DOHH2 (cell line): ENCODE data around the gene LGALS8.

Source experiments
- H3F3A ChIP-seq: fragments of 200-600 bp; sonication (generic), shearing (Covaris generic); 2 replicates; pipeline ENCODE4 v1.6.0; 2016; ENCODE audit warnings: antibody characterized with exemption, mild to moderate bottlenecking; ENCODE audit not compliant: control insufficient read depth, insufficient read depth
- H3K27ac ChIP-seq: fragments of 200-600 bp; sonication (generic); 2 replicates; pipeline ENCODE4 v1.5.1; 2014; ENCODE audit warnings: low read depth, mild to moderate bottlenecking, low read length, moderate library complexity
- H3K27me3 ChIP-seq: fragments of 200-600 bp; sonication (generic); 2 replicates; pipeline ENCODE4 v1.6.1; 2014; ENCODE audit warnings: mild to moderate bottlenecking, low read length, mixed read lengths; ENCODE audit not compliant: control insufficient read depth
- H3K36me3 ChIP-seq: fragments of 200-600 bp; sonication (generic); 2 replicates; pipeline ENCODE4 v1.6.1; 2014; ENCODE audit warnings: mild to moderate bottlenecking, low read length, moderate library complexity, mixed read lengths; ENCODE audit not compliant: control insufficient read depth
- H3K4me1 ChIP-seq: fragments of 200-600 bp; sonication (generic); 2 replicates; pipeline ENCODE4 v1.6.1; 2014; ENCODE audit warnings: mild to moderate bottlenecking, low read length, mixed read lengths; ENCODE audit not compliant: control insufficient read depth
- H3K4me2 ChIP-seq: fragments of 200-600 bp; sonication (generic); 2 replicates; pipeline ENCODE4 v1.6.0; 2014; ENCODE audit warnings: mild to moderate bottlenecking, low read length, moderate library complexity
- H3K4me3 ChIP-seq: fragments of 200-600 bp; sonication (generic); 2 replicates; pipeline ENCODE4 v1.5.1; 2014; ENCODE audit warnings: mild to moderate bottlenecking, low read length, mixed read lengths
- H3K79me2 ChIP-seq: fragments of 200-600 bp; sonication (generic); 2 replicates; pipeline ENCODE4 v1.6.1; 2014; ENCODE audit warnings: mild to moderate bottlenecking, low read length, mixed read lengths; ENCODE audit not compliant: control insufficient read depth
- H3K9me2 ChIP-seq: fragments of 200-600 bp; sonication (generic); replicated peaks from 2 replicates; pipeline ENCODE4 v1.6.1; 2014; ENCODE audit warnings: mild to moderate bottlenecking, low read length, mixed read lengths; ENCODE audit not compliant: control insufficient read depth
- H3K9me3 ChIP-seq: fragments of 200-600 bp; sonication (generic); 2 replicates; pipeline ENCODE4 v1.6.1; 2014; ENCODE audit warnings: antibody characterized with exemption, low read length, mixed read lengths; ENCODE audit not compliant: control insufficient read depth, insufficient read depth
- H4K20me1 ChIP-seq: fragments of 200-600 bp; sonication (generic); 2 replicates; pipeline ENCODE4 v1.6.0; 2014; ENCODE audit warnings: low read depth, mild to moderate bottlenecking, antibody characterized with exemption, low read length, moderate library complexity; ENCODE audit not compliant: control insufficient read depth, insufficient read depth
- CTCF ChIP-seq: fragments of 200-600 bp; sonication (generic); IDR thresholded peaks from one replicate; pipeline ENCODE4 v1.5.1; 2014; ENCODE audit warnings: antibody characterized with exemption, mild to moderate bottlenecking, low read depth, low read length; ENCODE audit not compliant: poor library complexity, severe bottlenecking
- EZH2phosphoT487 ChIP-seq: fragments of 200-600 bp; sonication (generic); IDR thresholded peaks from 2 replicates; pipeline ENCODE4 v1.6.1; 2017; ENCODE audit warnings: borderline replicate concordance, mild to moderate bottlenecking, antibody characterized with exemption, low read length, moderate library complexity, mixed read lengths

Gene LGALS8

GRCh38 chr1:236552901-236553300, 29.1 kb downstream of the LGALS8 start:
- Histone ChIP-seq H3K27me3 (no peaks in the 10 kb centered on the region), H3K36me3 (peaks cover 94% of the 10 kb centered on the region), H3K9me3 (no peaks in the 10 kb centered on the region), H4K20me1 (peaks cover 3% of the 10 kb centered on the region; the same call in 1 of the 2 replicates), H3F3A (no peaks in the 10 kb centered on the region), H3K4me2 (no peak overlapping the region), H3K4me3 (no peak overlapping the region), H3K27ac (no peak overlapping the region), H3K9me2 (no peaks in the 10 kb centered on the region), H3K4me1 (no peaks in the 10 kb centered on the region), H3K79me2 (no peaks in the 10 kb centered on the region)
- no peak for TF ChIP-seq CTCF
- no peak for TF ChIP-seq EZH2phosphoT487

- no peak overlapping the region for H3K4me2 ChIP-seq
- H4K20me1 ChIP-seq, result peaks cover 3% of the 10 kb centered on the region; the same call in 1 of the 2 replicates
- H3F3A ChIP-seq, result no peaks in the 10 kb centered on the region
- no peaks in the 10 kb centered on the region for H3K27me3 ChIP-seq
- no peak overlapping the region for H3K27ac ChIP-seq
- H3K9me3 ChIP-seq, result no peaks in the 10 kb centered on the region
- no peaks in the 10 kb centered on the region for H3K9me2 ChIP-seq
- H3K36me3 ChIP-seq, result peaks cover 94% of the 10 kb centered on the region
- no peak overlapping the region for H3K4me3 ChIP-seq
- no peaks in the 10 kb centered on the region for H3K4me1 ChIP-seq
- no peaks in the 10 kb centered on the region for H3K79me2 ChIP-seq
- TF ChIP-seq EZH2phosphoT487 (no peak), CTCF (no peak)
These were observed 29.6 kb downstream of the LGALS8 start for GRCh38 chr1:236553370-236553769.

GRCh38 chr1:236556606-236557005, 32.8 kb downstream of the LGALS8 start:
- Histone ChIP-seq H3K9me3 (no peaks in the 10 kb centered on the region), H3K27me3 (no peaks in the 10 kb centered on the region), H3K4me1 (no peaks in the 10 kb centered on the region), H3K79me2 (no peaks in the 10 kb centered on the region), H3K9me2 (no peaks in the 10 kb centered on the region), H3K4me3 (no peak overlapping the region), H3K36me3 (peaks cover 94% of the 10 kb centered on the region), H4K20me1 (peaks cover 3% of the 10 kb centered on the region; the same call in 1 of the 2 replicates), H3K27ac (no peak overlapping the region), H3K4me2 (no peak overlapping the region), H3F3A (no peaks in the 10 kb centered on the region)
- TF ChIP-seq EZH2phosphoT487 (no peak), CTCF (no peak)
